Activated T-helper 1 cell treated with Interleukin-2 at 50 U/mL for 16 hours (primary cell): Measurements from ENCODE around the gene CFAP97D1.
"Not testable (repeated sequence)": the region's sequence is repeated elsewhere in the genome, so short reads cannot be mapped to it uniquely, and the experiment has no call there.

Experiments used
- DNase-seq: peaks from one replicate; pipeline ENCODE4 v3.0.0-alpha.2; 2020; ENCODE audit warnings: low read depth

The CFAP97D1 gene

GRCh38 chr17:43768382-43768781, 11.9 kb upstream of the CFAP97D1 start:
- no peak for DNase-seq

GRCh38 chr17:43768943-43769342, 11.3 kb upstream of the CFAP97D1 start:
- DNase-seq = no peak

GRCh38 chr17:43769426-43769825, 10.8 kb upstream of the CFAP97D1 start:
- no peak for DNase-seq

- no peak for DNase-seq
Observed at GRCh38 chr17:43769859-43770258, 10.4 kb upstream of the CFAP97D1 start.

GRCh38 chr17:43770957-43771356, 9.3 kb upstream of the CFAP97D1 start:
- no peak for DNase-seq

GRCh38 chr17:43771463-43771862, 8.8 kb upstream of the CFAP97D1 start:
- DNase-seq = no peak

- no peak for DNase-seq
Observed at GRCh38 chr17:43772877-43773648, 7.2 kb upstream of the CFAP97D1 start.

- DNase-seq = no peak
Observed at GRCh38 chr17:43774304-43775250, 5.7 kb upstream of the CFAP97D1 start.

GRCh38 chr17:43778337-43779144, 1.7 kb upstream of the CFAP97D1 start, which contains the start of gene DUSP3:
TSS of gene DUSP3 (minus strand) at chr17:43778977. CDS start at chr17:43778924, 53 bp downstream.
- DNase-seq = peak; percentile 67

GRCh38 chr17:43779145-43780125, 800 bp upstream of the CFAP97D1 start:
- no peak for DNase-seq

GRCh38 chr17:43782913-43783680, 2.9 kb downstream of the CFAP97D1 start:
- DNase-seq = no peak

GRCh38 chr17:43784068-43784467, 3.8 kb downstream of the CFAP97D1 start:
- no peak for DNase-seq

- DNase-seq = no peak
Observed at GRCh38 chr17:43784628-43785101, 4.4 kb downstream of the CFAP97D1 start.

GRCh38 chr17:43787728-43788127, 7.5 kb downstream of the CFAP97D1 start:
- DNase-seq = no peak

GRCh38 chr17:43788540-43788939, 8.3 kb downstream of the CFAP97D1 start:
- DNase-seq = no peak

- no peak for DNase-seq
Observed at GRCh38 chr17:43789482-43789881, 9.2 kb downstream of the CFAP97D1 start.

- no peak for DNase-seq
Observed at GRCh38 chr17:43790311-43790940, 10.2 kb downstream of the CFAP97D1 start.

- DNase-seq = no peak
Observed at GRCh38 chr17:43791589-43791988, 11.4 kb downstream of the CFAP97D1 start.

GRCh38 chr17:43792668-43793067, 12.4 kb downstream of the CFAP97D1 start:
- not testable (repeated sequence) for DNase-seq
